ENCODE data around the gene KDR.

KDR gene

DNA sequence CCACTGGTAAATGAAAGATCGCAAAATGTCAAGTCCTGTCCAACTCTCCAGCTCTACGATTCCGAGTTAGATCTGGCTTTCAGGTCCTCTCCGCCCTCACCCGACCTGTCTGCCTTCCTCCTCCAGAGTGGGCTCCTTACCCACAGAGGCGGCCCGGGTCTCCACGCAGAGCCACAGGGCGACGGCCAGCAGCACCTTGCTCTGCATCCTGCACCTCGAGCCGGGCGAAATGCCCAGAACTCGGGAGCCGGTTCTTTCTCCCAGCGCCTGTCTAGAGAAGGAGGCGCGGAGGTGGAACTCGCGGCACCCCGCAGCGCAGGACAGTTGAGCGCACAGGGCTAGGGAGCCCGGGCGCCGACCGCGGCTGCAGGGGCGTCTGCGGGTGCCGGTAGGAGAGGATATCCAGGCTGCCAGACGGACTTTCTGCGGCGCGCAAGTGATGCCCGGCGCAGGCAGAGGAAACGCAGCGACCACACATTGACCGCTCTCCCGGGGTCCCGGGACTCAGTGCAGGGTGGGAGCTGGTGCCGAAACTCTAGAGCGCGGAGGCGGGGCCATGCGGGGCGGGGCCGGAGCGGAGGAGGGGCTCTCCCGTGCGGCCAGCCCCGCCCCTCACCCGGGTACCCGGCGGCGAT is at the start of gene KDR:
TSS of gene KDR (minus strand) at position 509 of the 635 bp plus-strand sequence. CDS start at position 207, 302 bp downstream.
- no peak for DNase-seq (ENCODE audit: low read depth in 2 of 2)

- DNase-seq (ENCODE audit: low read depth in 2 of 2), result no peak
These were observed 48.2 kb upstream of the KDR start for GRCh38 chr4:55173580-55173979.

- DNase-seq (ENCODE audit: low read depth in 2 of 2), result no peak
These were observed 47.4 kb upstream of the KDR start for GRCh38 chr4:55172694-55173287.

DNA sequence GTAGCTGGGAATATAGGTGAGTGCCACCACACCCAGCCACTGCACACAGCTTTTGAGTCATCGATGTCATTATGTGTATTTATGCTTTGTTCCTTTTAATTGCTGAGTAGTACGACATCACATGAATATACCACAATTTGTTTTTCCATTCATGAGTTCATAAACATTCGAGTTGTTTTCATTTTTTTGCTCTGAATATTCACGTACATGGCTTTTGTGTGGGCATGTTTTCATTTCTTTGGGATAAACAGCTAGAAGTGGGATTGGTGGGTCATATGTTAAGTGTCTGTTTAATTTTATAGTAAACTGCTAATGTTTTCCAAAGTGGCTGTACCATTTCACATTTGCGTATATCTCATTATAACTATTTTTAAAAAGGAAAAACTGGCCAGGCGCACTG is 45.1 kb upstream of the KDR start:
- no peak for DNase-seq (ENCODE audit: low read depth in 2 of 2)

GRCh38 chr4:55169352-55169961 is 44.1 kb upstream of the KDR start:
- DNase-seq (ENCODE audit: low read depth in 2 of 2), result no peak

- no peak for DNase-seq (ENCODE audit: low read depth in 2 of 2)
These were observed 37.0 kb upstream of the KDR start for GRCh38 chr4:55162396-55162795.

- DNase-seq (ENCODE audit: low read depth in 2 of 2), result no peak
These were observed 36.3 kb upstream of the KDR start for GRCh38 chr4:55161739-55162138.

- DNase-seq (ENCODE audit: low read depth in 2 of 2), result no peak
These were observed 34.5 kb upstream of the KDR start for GRCh38 chr4:55159851-55160250.

- DNase-seq (ENCODE audit: low read depth in 2 of 2), result no peak
These were observed 33.6 kb upstream of the KDR start for GRCh38 chr4:55158957-55159356.

GRCh38 chr4:55157559-55158277 is 32.3 kb upstream of the KDR start:
- no peak for DNase-seq (ENCODE audit: low read depth in 2 of 2)

DNA sequence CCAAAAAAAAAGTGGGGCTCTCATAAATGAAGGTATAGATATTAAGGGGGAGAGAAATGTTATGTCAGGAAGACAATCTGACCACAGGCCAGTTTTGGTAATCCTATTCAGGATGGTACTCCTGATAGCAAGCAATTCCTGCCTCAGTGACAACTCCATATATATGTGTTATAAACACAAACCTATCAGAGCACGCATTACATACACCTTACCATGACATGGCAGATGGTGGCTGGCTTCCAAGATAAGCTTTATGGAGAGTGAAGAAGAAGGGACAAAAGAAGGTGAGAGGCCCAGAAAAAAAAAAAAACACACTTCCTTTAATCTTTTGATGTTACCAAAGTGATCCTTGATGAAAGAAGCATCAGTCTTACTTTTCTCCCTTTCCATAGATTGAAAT is 29.5 kb upstream of the KDR start:
- DNase-seq (ENCODE audit: low read depth in 2 of 2), result no peak

DNA sequence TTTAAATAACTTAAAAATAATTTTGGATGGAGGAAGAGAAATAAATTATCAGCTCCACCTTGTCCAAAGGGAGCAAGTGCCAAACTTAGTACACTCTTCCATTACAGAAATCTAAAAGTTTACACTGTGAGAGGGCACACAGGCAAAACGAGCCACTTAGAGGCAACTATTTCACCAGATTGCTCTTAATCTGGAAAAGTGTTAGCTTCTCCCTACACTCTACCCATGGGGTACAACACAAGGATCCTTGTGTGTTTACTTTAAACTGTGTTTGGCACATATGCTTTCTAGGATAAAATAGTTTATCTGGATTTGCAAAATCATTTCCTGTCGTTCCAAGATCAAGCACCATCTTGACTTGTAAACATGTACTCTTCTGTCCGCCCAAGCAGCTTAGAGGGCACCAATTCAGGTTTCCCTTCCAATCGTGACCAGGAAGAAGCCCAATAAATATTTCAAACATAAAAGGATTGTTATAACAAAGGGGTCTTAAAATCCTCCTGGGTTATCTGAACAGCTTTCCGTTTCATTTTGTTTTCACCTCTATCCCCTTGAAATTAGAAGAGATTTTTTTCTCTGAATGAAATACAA is 29.0 kb upstream of the KDR start:
- DNase-seq (ENCODE audit: low read depth in 2 of 2), result no peak

- no peak for DNase-seq (ENCODE audit: low read depth in 2 of 2)
These were observed 18.5 kb upstream of the KDR start for GRCh38 chr4:55143858-55144257.

DNA sequence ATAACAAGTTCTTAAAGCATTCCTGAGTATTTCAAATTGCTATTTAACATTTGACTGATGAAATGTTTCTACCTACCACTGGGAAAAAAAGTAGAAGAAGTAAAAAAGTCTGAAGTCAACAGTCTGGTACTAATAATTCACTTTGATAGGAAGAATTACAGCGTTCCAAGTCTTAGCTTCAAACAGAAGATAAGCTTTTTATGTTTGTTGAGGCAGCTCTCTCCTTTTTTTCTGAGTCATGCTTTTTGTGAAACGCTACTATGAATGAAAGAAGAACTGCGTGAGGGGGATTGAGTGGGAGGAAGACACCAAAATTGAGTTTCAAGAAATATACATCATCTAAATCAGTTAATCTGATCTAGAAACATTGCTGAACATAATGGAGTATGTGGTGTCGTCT is 13.0 kb upstream of the KDR start:
- DNase-seq (ENCODE audit: low read depth in 2 of 2), result no peak

DNA sequence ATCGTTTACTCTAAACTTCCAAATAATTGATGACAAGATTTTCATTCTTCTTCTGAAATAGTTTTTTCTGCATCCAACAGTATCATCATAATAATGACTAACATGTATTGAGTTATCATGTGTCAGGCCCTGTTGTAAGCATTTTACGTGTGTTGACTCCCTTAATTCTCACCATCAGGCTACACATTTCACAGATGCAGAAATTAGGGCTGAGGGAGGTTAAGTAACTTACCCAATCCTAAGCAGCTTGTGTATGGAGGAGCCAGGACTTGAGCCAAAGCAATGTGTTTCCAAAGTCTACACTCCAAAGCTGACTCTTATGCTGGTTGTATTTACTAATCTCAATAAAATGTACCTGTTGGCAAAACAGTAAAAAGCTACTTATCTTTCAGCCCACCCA is 11.2 kb upstream of the KDR start:
- no peak for DNase-seq (ENCODE audit: low read depth in 2 of 2)

- no peak for DNase-seq (ENCODE audit: low read depth in 2 of 2)
These were observed 8.6 kb upstream of the KDR start for GRCh38 chr4:55133951-55134350.

DNA sequence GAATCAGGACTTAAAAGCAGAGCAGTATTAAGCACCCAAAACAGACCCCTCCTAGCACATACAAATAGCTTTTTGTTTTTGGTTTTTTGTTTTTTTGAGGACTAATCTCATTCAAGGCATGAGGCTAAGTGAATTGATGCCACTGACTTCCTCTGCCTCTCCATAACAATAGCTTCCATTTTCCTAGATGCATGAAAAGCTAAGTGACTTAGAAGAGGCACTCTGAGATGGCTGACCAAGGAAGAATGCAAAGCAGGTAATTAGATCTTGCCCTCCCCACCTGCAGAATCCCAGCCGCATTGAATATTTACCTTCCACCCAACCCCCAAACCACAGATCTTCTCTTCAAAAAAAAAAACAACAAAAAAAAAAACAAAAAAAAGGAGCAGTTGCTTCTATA is 7.4 kb upstream of the KDR start:
- DNase-seq (ENCODE audit: low read depth in 2 of 2), result no peak

GRCh38 chr4:55127521-55127920 is 2.1 kb upstream of the KDR start:
- DNase-seq (ENCODE audit: low read depth in 2 of 2), result no peak

- no peak for DNase-seq (ENCODE audit: low read depth in 2 of 2)
These were observed 1.7 kb upstream of the KDR start for GRCh38 chr4:55127053-55127452.

DNA sequence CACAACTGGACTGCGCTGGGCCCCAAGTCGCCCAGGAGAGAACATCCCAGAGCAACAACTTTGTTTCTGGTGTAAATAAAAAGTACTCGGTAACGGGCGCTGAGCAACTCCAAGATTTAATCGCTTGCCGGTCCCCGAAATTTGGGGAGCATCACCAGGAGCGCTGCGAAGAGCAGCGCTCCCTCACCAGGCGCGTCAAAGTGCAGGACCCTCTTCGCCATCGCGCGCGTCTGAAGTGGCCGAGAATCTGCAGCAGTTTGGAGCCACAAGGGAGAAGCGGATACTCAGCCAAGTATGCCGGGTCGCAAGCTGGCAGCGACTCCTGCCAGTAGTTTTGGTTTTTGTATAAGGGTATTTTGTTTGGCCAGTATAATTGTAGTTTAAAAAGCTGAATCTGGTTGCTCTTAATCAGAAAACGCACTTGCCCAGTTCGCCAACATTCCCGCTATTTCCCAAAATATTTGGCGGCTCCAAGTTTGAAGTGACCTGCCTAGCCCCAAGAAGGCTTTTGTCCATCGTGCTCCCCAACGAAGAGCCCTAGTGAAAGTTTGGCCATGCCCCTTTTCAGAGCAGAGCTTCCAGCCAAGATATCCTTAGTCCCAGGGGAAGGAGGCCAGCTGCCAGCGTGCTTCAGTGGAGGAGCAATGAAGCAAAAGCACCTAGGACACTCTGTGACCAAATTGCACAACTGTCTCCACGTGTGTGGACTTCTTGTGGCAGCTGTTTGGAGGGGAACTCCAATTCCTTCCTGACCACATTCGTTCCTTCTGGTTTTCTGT is 557 bp upstream of the KDR start:
- no peak for DNase-seq (ENCODE audit: low read depth in 2 of 2)

GRCh38 chr4:55124322-55125076 is 896 bp downstream of the KDR start:
- DNase-seq (ENCODE audit: low read depth in 2 of 2), result no peak

Data from fibroblast of skin of left biceps (primary cell).